Smooth muscle cell of the brain vasculature (primary cell): Measurements from ENCODE around the gene PRG2.

ENCODE experiments used
- DNase-seq: peaks from one replicate; pipeline ENCODE4 v3.0.0-alpha.2; 2012; ENCODE audit warnings: low read depth, low spot score

PRG2 gene

DNA sequence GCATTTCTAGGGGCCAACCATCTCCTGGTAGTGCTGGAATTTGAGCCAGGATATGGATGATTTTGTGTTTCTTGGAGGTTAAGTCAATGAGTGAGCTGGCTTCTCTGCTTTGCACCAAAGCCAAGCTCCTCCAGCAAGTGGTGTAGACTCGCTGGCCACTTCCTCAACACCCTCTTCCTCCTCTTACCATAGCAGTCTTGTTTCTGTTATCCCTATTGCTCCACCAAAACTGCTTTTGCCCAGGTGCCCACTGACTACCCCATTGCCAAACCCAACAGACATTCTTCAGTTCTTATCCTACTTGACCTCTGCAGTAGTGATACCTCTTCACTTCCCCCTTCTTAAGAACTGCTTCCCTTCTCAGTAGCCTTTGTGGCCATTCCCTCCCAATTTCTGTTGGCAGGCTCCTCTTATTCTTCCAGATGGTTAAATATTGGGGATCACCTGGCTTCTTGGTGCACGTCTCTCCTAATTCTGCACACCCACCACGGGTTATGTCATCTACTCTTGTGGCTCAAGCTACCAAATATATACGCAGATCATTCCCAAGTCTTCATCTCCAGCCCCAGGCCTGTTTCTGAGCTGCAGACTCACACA lies 7.0 kb upstream of the PRG2 start:
- DNase-seq, result no peak

DNA sequence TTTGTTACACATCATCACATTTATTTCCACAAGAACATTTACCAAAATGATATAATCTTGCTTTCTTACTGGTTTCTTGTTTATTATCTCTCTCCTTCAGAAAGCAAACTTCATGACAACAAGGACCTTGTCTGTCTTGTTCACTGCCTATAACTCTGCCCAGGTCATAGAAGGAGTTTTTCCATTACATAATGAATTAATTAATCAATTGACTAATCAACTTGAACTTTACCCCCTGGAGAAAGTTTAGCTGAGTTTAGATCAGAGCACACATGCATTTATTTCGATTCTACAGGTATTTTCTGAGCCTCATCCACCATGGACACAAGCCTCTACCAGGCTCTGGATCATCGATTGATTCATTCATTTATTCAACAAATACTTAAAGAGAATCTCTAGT lies 6.3 kb upstream of the PRG2 start:
- DNase-seq, result no peak

DNA sequence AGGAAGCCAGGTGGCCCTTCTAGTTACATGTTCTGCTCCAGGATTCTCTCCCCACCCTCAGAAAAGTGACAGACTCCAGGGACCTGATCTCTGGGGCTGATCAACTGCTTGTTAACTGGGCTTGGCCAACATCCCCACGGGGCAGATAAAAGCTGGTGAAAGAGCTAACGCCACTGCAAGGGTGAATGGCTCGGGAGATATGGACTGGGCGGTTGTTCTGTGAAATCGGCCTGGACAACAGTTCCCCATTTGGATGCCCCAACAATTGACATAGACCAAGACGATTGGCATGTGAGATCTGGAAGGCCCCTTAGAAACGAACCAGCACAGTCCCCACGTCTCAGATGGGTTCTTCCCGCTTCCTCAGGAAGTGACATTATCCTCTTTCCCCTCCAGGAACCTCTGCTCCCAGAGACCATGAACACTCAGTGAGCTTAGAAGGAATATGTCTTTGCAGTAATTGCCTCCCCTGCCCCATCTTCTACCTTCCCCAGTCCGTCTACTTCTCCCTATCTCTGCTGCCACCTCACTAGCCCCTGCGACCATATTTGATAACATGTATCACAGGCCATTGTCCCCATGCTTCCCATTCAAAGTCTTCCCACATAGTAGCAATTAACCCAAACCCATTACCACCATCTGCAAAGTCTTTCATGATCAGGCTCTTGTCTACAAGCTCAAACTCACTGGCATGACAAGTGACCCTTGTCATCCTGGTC lies 5.6 kb upstream of the PRG2 start:
- no peak for DNase-seq

DNA sequence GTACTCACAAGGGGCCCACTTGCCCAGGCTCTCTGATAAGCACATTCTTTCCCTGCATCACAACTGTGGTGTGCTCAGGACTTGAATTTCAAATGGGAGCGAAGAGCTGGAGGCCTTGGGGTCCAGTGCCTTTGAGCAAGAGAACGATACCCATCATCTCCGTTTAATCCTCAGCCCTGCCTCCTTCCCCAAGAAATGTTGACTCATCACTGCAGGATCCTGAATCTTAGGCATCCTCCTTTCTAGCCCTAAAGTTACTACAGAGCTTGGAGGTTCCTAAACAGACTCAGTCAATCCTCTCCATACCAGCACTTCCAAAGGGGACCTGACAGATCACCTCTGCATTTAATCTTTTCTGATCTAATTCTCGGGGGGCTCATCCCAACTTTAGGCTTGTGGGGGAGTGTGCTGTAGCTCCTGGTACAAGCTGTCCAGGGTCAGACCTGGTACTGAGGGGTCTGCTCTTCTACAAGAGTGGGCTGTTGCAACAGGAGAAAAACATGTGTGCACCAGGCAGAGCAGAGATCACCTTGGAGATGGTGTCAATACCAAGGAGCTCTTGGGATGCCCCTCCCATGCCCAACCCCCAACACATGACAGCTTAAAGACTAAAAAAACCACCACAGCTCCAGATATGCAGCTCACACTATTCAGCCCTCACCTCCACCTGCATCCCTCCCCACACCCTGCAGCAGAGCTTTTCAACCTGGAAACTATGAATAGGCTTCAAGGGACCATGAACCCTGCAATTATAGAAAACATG lies 3.9 kb upstream of the PRG2 start:
- no peak for DNase-seq

DNA sequence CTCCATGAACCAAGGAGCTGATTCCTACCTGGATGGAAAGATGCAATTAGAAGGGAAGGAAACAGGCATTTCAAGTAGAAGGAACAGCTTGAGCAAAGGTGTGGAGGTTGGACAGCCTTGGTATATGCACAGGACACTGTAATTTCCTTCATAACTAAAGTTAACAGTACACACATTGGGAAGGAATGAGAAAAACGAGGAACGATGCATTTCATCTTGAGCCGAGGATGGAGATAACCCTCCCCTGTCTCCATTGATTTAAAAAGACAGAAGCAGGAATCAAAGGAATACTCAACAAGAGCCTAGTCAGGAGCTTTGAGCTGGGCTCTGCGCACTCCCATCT lies 2.3 kb upstream of the PRG2 start:
- no peak for DNase-seq

DNA sequence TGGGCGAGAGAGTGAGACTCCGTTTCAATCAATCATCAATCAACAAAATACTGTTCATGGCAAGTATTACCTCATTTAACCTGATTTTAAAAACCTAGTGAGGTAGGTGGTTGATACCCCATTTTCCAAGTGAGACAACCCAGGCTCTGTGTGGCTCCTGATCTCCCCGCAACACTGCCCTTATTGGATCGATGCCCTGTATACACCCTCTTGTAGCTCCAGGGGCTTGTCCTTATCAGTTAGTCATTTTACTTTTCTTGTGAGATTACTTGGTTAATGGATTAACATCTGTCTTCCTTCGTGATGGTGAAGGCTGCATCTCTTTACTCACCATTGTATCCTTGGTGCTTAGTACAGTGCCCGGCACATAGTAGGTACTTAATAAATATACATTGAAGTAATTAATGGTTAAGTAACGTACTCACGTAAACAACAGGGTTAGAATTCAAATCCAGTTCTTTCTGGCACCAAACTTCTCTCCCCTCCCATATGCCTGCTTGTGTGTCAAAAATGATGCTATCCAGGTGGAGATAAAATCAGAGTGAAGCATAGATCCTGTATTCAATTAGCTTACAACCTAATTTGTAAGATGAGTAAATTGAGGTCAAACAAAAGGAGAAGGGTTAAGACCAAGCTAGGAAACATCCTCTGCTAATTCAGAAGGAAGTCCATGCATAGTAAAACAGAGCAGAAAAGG lies 1.8 kb upstream of the PRG2 start:
- DNase-seq, result no peak

DNA sequence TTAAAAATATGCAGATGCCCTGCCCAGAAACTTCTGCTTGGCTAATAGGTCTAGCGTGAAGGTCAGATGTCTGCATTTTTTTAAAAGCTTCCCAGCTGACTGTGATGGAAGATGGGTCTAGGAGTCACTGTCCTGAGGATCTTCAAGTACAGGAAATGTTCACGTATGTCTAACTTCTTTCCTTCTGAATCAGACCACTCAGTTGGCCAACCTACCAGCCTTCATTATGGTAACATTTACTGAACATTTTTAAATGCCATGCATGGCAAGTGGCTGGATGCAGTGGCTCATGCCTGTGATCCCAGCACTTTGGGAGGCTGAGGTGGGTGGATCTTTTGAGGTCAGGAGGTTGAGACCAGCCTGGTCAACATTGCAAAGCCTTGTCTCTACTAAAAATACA lies 1.1 kb upstream of the PRG2 start:
- no peak for DNase-seq

DNA sequence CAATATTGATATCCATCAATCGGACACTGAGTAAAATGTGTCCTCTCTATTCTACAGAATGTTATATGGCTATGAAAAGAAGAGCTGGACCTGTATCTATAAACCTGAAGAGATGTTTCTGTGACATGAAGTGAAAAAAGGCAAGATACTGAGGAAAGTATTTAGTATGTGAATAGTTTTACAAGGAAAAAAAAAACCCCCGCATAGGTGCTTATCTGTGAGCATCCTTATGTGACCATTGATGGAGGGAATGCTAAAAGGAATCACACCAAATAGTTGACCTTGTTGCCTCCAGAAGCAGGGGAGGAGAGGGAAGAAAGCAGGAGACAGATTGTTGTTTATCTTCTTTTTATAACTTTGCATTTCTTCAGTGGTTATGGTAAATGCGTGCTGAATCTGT lies 661 bp upstream of the PRG2 start:
- DNase-seq, result no peak

DNA sequence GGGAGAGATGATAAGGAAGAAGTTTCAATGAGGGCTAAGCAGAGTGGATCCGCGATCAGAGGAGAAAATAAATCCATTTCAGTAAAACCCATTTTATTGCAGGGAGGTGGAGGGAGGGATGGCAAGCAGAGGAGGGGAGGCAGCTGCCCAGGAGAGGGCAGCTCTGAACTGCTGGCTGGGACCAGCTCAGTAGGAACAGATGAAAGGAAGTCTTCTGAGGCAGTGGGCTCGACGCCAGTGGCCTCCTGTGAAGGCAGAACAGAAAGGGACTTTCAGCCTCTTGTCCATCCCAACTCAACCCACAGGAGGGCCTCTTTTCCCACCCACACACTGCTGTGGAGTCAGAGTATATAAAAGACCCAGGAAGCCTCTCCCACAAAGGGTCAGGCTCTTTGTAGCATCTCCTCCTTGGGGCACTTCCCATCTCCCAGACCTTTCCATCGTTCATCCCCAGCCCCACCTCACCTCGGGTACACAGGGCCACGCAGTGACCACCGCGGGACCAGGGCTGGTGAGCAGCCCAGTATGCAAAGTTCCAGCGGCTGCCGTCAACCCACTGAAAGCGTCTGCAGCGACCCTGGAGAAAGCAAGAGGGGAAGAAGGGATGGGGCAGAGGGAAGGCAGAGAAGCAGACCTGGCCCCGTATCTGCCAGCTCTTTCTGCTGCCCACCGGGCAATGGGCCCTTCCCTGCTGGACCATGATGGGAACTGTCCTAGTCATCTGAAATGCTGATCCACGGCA lies 3.0 kb downstream of the PRG2 start:
- peak; percentile 26 for DNase-seq

DNA sequence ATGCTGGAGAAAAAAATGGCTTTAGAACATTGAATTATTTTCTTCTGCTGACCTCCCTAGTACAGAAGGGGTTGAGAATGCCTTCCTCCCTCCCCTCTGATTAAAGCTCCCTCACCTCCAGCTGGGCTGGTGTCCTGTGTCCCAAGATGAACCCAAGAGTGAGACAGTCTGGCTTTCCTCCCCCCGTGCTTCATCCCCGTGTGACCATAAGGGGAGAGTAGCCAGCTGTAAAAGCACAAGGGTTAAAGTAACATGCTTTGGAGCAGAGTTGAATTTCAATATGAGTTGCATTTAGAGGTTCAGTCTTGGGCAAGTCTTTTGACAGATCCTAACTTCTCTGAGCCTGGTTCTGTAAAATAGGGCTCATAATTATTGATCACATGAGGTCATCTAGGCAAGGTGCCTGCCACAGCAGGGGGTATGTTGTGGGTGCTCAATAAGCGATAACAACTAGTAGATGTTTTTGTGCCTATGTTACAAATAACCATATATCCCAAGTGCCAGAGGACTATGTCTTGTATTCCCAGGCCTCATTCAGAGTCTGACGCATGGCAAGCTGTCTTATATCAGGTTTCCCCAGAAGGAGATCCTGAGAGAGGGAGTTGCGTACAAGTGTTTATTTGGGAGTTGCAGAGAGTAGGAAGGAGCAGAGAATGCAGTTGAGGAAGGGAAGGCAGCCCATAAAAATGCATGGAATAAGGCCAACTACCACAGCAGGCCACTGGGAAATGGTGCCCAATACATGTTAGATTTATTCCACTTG lies 4.1 kb downstream of the PRG2 start:
- peak; percentile 18 for DNase-seq

DNA sequence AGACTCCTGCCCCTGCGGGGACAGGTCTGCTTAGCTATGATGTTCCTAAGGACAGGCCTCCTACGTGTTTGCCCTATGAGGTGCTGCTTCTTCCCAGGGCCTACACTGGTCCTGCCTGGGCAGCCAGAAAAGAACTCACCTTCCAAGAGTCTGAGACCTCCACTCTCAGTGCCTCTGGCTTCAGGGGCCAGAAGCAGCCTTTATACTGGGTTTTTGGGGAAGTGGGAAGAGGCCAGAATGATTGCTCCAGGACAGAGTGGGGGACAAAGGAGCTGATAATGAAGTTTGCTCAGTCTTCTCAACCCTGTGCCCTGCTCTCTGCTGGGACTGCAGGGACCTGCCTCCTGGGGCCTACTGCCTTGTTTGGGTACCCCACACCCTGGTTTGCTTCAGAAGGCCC lies 9.5 kb downstream of the PRG2 start, which contains the start of gene PRG3:
Gene PRG3 (minus strand): TSS at position 176 of the 400 bp plus-strand sequence. CDS start 442 bp downstream, outside the sequence.
- DNase-seq, result no peak

DNA sequence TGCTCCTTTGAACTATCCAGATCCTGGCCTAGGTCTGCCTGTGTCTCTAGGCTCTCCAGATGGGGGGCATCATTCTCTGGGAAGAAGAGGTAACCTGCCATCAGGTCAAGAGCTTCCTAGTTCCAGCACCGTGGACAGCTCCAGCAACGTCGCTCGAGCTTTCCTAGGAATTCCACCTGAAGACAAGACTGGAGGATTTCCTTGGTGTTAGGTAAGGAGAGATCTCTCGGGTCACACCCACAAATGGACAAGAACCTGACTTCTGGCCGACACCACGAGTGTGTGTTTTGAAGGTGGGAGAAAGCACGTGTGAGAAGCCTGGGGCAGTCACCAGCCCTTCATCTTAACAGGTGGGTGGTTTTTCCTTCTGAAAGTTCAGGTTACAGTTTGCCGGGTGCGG lies 10.7 kb downstream of the PRG2 start:
- DNase-seq, result peak; percentile 6

DNA sequence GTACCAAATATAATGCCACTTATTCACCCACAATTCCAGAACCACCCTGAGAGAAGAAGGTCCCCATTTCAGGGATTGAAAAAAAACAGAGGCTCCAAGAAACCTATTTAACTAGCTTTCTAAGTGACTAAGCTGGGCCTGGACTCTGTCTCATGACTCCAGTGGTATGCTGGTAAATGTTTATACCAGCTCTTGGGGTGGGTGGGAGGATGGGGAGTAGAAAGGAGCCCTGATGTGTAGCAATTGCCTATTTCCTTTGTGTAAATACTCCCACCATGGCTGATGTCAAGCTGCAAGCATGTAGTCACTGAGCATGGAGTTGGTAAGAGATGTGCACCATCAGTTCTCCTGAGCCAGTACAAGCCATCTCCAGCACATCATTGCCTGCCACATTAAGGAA lies 12.3 kb downstream of the PRG2 start:
- DNase-seq, result no peak

DNA sequence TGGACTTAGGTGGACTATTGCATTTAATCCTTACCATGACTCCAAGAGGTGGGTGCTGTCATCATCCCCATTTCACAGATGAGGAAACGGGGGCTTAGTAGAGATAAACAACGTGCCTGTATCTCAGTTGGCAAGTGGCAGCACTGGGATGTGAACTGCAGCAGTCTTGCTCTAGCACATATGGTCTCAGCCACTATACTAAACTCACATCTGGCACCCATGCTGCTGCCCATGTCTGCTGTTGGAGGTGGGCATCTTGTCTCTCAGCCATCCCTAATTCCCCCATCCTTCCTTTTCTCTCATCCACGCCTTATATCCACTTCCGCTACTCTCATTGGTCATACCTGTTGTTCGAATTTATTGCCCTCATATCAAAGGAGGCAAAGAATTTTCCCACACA lies 13.3 kb downstream of the PRG2 start:
- DNase-seq, result no peak

DNA sequence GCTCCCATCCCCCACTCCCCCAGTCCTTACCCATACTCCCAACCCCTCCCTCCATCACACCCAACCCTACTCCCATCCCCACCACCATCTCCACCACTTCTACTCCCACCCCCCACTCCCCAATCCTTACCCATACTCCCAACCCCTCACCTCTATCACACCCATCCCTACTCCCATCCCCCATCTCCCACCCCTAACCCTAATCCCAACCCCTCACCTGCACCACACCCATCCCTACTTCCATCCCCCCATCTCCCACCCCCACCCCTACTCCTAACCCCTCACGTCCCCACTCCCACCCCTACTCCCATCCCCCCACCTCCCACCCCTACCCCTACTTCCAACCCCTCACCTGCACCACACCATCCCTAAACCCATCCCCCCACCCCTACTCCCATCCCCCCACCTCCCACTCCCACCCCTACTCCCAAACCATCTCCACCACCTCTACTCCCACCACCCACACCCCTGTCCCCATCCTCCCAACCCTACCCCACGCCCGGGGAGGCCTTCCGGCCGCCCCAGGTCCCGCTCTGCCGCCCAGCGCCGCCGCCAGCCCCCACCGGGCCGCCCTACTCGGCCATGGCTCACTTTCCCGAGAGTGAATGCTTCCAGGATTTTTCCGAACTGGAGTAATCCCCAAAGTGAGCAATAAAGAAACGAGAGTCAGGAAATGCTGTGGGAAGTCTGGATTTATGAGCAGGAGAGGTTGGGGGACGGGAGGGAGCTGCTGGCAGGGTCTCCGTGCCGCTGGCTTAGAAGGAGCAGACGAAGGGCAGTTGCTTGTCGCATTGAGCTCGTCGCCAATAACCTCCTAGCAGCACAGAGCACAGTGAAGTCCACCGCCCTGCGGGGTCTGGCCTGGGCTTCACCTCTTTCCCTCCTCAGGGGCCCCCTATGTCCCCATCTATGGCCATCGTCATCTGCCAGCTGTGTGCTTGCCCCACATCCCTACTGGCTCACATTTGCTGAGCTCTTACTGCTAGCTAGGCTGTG lies 14.1 kb downstream of the PRG2 start:
- DNase-seq, result no peak

DNA sequence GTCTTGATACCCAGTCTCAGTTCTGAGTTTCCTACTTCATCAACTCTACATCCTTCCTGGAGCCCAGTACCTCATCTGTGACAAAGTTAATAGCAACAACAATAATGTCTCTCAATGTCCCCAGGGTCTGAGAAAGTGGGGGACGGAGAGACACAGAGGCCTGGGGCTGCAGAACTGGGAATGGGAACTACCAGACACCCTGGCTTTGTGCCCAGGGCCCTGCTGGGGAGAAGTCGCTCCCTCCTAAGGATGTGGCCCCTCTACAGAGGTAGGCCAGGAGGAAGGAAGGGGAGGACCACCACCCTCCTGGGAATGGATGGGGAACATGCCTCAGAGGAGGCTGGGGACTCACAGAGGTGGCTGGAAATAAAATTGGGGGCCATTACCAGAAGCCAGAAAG lies 15.0 kb downstream of the PRG2 start:
- DNase-seq, result no peak

DNA sequence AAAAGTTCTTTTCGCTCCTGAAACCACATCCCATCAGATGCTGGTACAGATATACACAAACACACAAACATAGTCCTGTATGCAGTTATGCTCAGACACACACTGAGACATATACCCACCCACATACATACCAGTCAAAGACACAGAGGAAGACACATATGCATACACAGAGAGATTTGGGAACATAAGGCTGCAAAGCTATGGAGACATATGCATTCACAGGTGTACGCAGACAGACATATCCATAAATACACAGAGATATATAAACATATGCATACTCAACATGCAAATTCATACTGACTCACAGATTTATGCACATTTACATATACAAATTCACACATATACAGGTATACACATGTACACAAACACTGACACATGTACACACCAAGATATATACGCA lies 15.5 kb downstream of the PRG2 start:
- DNase-seq, result no peak

DNA sequence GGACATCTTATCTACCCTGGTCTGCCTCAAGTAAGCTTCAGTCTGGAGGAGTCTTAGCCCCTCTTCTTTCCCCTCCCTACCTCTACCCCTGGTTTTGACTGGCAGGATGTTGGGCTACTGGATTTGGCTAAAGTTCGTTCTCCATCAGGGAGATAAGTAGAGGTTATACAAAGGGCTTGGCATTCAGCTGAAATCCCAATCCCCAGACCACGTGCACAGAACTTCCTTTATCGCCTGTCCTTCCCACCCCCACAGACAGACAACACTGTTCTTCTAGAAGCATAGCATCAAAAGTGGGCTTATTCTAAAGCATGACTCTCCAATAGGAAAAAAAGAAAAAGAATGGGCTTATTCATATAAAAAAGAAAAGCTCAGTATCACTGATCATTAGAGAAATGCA lies 17.3 kb downstream of the PRG2 start:
- DNase-seq, result no peak

DNA sequence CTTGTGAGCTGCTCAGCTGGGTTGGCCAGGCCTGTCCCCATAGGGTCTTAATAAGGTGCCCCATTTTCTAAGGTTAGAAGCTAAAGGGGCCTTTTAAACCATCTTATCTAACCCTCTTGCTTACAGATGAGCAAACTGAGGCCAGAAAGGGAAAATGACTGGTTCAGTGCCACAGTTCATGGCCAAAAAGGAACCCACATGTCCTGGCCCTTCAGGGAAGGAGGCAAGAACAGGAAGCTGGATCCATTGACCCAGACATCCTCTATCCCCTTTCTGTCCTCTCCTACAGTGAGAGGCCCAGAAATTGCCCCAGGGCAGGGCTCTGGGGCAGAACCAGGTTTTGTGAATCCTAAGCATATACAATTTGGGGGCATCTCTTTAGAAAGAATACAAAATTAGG lies 19.5 kb downstream of the PRG2 start:
- DNase-seq, result no peak

DNA sequence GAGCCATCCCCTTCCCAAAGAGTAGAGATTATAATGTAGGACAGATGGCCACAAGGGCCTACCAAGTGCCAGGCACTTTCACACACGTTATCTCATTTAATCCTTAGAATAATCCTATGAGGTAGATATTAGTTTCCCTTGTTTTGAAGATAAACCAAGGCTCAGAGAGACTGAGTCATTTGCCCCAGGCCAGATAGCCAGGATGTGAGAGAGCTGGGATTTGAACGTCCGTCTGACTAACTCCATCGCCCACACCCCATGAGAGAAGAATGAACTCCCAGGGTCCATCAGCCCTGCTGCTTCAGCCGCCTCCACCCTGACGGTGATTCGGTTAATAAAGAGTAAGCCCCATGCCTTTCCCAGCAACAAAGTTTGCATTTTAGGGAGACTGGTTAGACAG lies 20.2 kb downstream of the PRG2 start:
- DNase-seq, result no peak
